Transverse colon (tissue), 4 donors: Measurements from ENCODE around the gene FANCC. TPM values are rescaled to one million over a fixed set of nuclear protein-coding genes. Genes with fewer than 3 reads are reported as not detected.
A peak's percentile ranks its signal among the peaks of the same experiment; 100 is the strongest.

ENCODE experiments used
- DNase-seq: peaks from one replicate; pipeline ENCODE4 v3.0.0-alpha.2; 2019
- H3K27ac ChIP-seq, 4 donors: fragments of 200-600 bp; sonication (generic); 2 replicates each; pipeline ENCODE4 v1.5.1; 2016 to 2018; ENCODE audit warnings: inconsistent platforms in 4 of 4
- H3K27me3 ChIP-seq: fragments of 200-600 bp; sonication (generic); 2 replicates; pipeline ENCODE4 v1.5.1; 2017; ENCODE audit warnings: inconsistent platforms
- H3K36me3 ChIP-seq, 4 donors: fragments of 200-600 bp; sonication (generic); 2 replicates each; pipeline ENCODE4 v1.5.1; 2017 to 2019; ENCODE audit warnings: inconsistent platforms in 4 of 4
- H3K4me1 ChIP-seq, 4 donors: fragments of 200-600 bp; sonication (generic); 2 replicates each; pipeline ENCODE4 v1.5.1; 2017 to 2020; ENCODE audit warnings: inconsistent platforms in 4 of 4
- H3K4me3 ChIP-seq, 4 donors: fragments of 200-600 bp; sonication (generic); 1 replicate in 1 of 4; 2 replicates in 3 of 4; pipeline versions ENCODE4 v1.5.1 to v1.6.1; 2017 to 2019; ENCODE audit warnings: inconsistent platforms in 4 of 4
- H3K9me3 ChIP-seq, 2 donors: fragments of 200-600 bp; sonication (generic); 2 replicates each; pipeline ENCODE4 v1.5.1; 2017 to 2019; ENCODE audit warnings: inconsistent platforms in 2 of 2
- EP300 ChIP-seq: sonication (generic); formaldehyde crosslinking; IDR thresholded peaks from one replicate; pipeline ENCODE4 v1.6.1; 2017; ENCODE audit warnings: antibody characterized with exemption, low read depth
- POLR2A ChIP-seq: fragments of 450-650 bp; IDR thresholded peaks from one replicate; pipeline ENCODE4 v1.6.1; 2016; ENCODE audit warnings: antibody characterized with exemption, mild to moderate bottlenecking, moderate library complexity
- POLR2AphosphoS5 ChIP-seq, 3 donors: sonication (generic); formaldehyde crosslinking; IDR thresholded peaks; one replicate each; pipeline ENCODE4 v1.6.1; 2016; ENCODE audit warnings: antibody characterized with exemption in 3 of 3
- WGBS, 2 donors: methylation state at CpG; one replicate each; pipeline ENCODE4 v1.1.5; 2018; ENCODE audit warnings: low coverage in 1 of 2; 5-methylcytosine and 5-hydroxymethylcytosine counted together
- in situ Hi-C, 4 donors: fragments of 200-750 bp; cut with MboI; loops; one replicate each; pipeline versions ENCODE4 v1.15.0 to v1.15.1; 2017; ENCODE audit warnings: low sequenced_read_pairs in 3 of 4, low pct_ligation_motif_present in 1 of 4, low pct_unique_long_range_greater_than_20kb in 1 of 4
- intact Hi-C: fragments of 100-400 bp; cut with DNase I; formaldehyde crosslinking; loops from one replicate; pipeline ENCODE4 v1.15.1; 2023; ENCODE audit warnings: low total_unique reads
- total RNA-seq, 4 donors: library from RNA; depleted of rRNA; stranded (reverse); fragments of >200 nt; gene quantifications; one replicate each; pipeline ENCODE4 v1.1.0, GENCODE V29; 2016
- TF ChIP-seq, protein P1 (sequence below), 5 experiments: fragments of 200-600 bp in 3 of 5; fragments of 450-650 bp in 2 of 5; sonication (generic) in 3 of 5; IDR thresholded peaks; 1 replicate in 2 of 5; 2 replicates in 3 of 5; pipeline ENCODE4 v1.5.1; 2016 to 2017; ENCODE audit warnings: antibody characterized with exemption in 5 of 5, inconsistent platforms in 3 of 5, mild to moderate bottlenecking in 2 of 5, moderate library complexity in 1 of 5

Gene FANCC
- total RNA-seq, 4 donors from 2014 or later, result 4.0 to 10.3 (median 9.5) TPM

- intact Hi-C loops (no loop called here), in situ Hi-C loops (loop anchor here in 2 of 4 donors (10.0 kb wide), 2 partner anchors 351 to 451 kb away; no protein-coding TSS in a partner anchor)
- H3K4me3 ChIP-seq, result no peak overlapping the region
- TF ChIP-seq, protein P1, sequence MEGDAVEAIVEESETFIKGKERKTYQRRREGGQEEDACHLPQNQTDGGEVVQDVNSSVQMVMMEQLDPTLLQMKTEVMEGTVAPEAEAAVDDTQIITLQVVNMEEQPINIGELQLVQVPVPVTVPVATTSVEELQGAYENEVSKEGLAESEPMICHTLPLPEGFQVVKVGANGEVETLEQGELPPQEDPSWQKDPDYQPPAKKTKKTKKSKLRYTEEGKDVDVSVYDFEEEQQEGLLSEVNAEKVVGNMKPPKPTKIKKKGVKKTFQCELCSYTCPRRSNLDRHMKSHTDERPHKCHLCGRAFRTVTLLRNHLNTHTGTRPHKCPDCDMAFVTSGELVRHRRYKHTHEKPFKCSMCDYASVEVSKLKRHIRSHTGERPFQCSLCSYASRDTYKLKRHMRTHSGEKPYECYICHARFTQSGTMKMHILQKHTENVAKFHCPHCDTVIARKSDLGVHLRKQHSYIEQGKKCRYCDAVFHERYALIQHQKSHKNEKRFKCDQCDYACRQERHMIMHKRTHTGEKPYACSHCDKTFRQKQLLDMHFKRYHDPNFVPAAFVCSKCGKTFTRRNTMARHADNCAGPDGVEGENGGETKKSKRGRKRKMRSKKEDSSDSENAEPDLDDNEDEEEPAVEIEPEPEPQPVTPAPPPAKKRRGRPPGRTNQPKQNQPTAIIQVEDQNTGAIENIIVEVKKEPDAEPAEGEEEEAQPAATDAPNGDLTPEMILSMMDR (IDR thresholded peaks at IDR 0.05), result no peak
- TF ChIP-seq EP300 (no peak), POLR2AphosphoS5 (IDR thresholded peaks at IDR 0.05) (no peak), POLR2A (no peak)
- peaks cover 0 to 31% (median 10%) of the 10 kb centered on the region in 4 donors for H3K4me1 ChIP-seq
- no peak overlapping the region for H3K27ac ChIP-seq
- H3K9me3 ChIP-seq, result no peaks in the 10 kb centered on the region
- H3K27me3 ChIP-seq, result no peaks in the 10 kb centered on the region
- no peak for DNase-seq
- WGBS, 2 donors, result 95 to 98% methylated on average over 9 to 10 of the region's 10 CpGs
- no peaks in the 10 kb centered on the region for H3K36me3 ChIP-seq
Measured at GRCh38 chr9:95135756-95136155, 181.8 kb downstream of the FANCC start.

DNA sequence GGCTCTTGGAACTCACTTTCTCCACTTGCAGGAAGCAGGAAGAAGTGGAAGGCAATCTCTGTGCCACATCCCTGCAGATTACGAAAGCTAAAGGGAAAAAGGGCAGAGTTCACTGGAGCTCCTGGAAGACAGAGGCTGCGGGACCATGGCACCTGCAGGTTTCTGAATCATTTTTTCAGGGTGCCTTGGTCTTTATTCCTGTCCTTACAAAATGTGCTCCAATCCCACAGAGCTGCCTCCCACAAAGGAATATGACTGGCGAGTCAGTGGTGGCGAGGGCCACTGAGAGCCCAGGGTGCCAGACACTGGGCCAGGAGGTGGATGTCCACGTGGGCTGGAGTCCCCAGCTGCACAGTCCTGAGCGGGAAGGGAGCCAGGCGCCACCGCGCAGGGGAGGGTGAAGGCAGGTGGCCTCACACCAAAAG lies 183.0 kb downstream of the FANCC start:
- H3K9me3 ChIP-seq, result no peaks in the 10 kb centered on the region
- TF ChIP-seq, protein P1 (IDR thresholded peaks at IDR 0.05), result no peak
- TF ChIP-seq POLR2AphosphoS5 (IDR thresholded peaks at IDR 0.05) (no peak), POLR2A (no peak), EP300 (no peak)
- intact Hi-C loops (loop anchor here (5.0 kb wide), 1 partner anchor 452 kb away; no protein-coding TSS in a partner anchor), in situ Hi-C loops (loop anchor here in 2 of 4 donors (10.0 kb wide), 2 partner anchors 350 to 450 kb away; no protein-coding TSS in a partner anchor)
- H3K27me3 ChIP-seq, result no peaks in the 10 kb centered on the region
- H3K4me3 ChIP-seq, result no peak overlapping the region
- DNase-seq, result peak; percentile 48
- peaks cover 0 to 43% (median 14%) of the 10 kb centered on the region in 4 donors for H3K4me1 ChIP-seq
- 55 to 66% methylated on average over 7 to 9 of the region's 9 CpGs for WGBS, 2 donors
- no peaks in the 10 kb centered on the region for H3K36me3 ChIP-seq
- H3K27ac ChIP-seq, result peak overlapping the region; percentile 12 to 69 (median 55)

DNA sequence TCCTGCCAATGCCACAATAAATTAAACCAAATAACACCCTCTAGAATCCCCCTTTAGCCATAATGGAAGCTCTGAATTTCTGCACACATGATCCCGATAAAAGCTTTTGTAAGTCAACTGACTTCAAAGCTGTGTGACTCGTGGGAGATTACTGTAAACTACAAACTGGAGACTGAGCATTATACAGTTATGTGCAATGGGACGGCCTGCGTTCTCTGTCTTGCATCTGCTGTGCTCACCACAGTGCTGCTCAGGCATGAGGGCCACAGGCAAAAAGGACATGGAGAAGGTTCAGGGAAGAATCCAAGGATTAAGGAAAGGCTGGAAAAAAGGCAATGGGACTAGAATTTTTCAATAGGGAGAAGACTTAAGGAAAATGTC lies 184.2 kb downstream of the FANCC start:
- WGBS, 2 donors, result 75 to 91% methylated on average over 4 of the region's 4 CpGs
- H3K36me3 ChIP-seq, result no peaks in the 10 kb centered on the region
- no peak for DNase-seq
- no peaks in the 10 kb centered on the region for H3K27me3 ChIP-seq
- H3K27ac ChIP-seq, result peak overlapping the region; percentile 6 to 69 (median 55)
- TF ChIP-seq EP300, result no peak
- no peak for TF ChIP-seq POLR2AphosphoS5 (IDR thresholded peaks at IDR 0.05)
- TF ChIP-seq, protein P1 (IDR thresholded peaks at IDR 0.05), result no peak
- TF ChIP-seq POLR2A, result no peak
- peaks cover 0 to 43% (median 15%) of the 10 kb centered on the region in 4 donors for H3K4me1 ChIP-seq
- intact Hi-C loops (loop anchor here (5.0 kb wide), 1 partner anchor 451 kb away; no protein-coding TSS in a partner anchor), in situ Hi-C loops (loop anchor here in 2 of 4 donors (10.0 kb wide), 2 partner anchors 349 to 449 kb away; no protein-coding TSS in a partner anchor)
- no peak overlapping the region for H3K4me3 ChIP-seq
- H3K9me3 ChIP-seq, result no peaks in the 10 kb centered on the region

- in situ Hi-C loops, result loop anchor here in 2 of 4 donors (10.0 kb wide), 2 partner anchors 348 to 448 kb away; no protein-coding TSS in a partner anchor
- H3K36me3 ChIP-seq, result no peaks in the 10 kb centered on the region
- no peaks in the 10 kb centered on the region for H3K27me3 ChIP-seq
- DNase-seq, result no peak
- TF ChIP-seq, protein P1 (IDR thresholded peaks at IDR 0.05), result no peak
- TF ChIP-seq EP300, result no peak
- no peak for TF ChIP-seq POLR2AphosphoS5 (IDR thresholded peaks at IDR 0.05)
- TF ChIP-seq POLR2A, result no peak
- peaks cover 0 to 43% (median 15%) of the 10 kb centered on the region in 4 donors for H3K4me1 ChIP-seq
- H3K9me3 ChIP-seq, result no peaks in the 10 kb centered on the region
- no peak overlapping the region for H3K4me3 ChIP-seq
- intact Hi-C loops, result loop anchor here (5.0 kb wide), 1 partner anchor 450 kb away; no protein-coding TSS in a partner anchor
- peak overlapping the region; percentile 42 to 51 (median 44) for H3K27ac ChIP-seq
- 76 to 87% methylated on average over 8 to 17 of the region's 17 CpGs for whole genome bisulfite sequencing, 2 donors
Measured at GRCh38 chr9:95132366-95133324, 184.9 kb downstream of the FANCC start.
